ENCODE data around the gene IL9R.
"Not testable (repeated sequence)": the region's sequence is repeated elsewhere in the genome, so short reads cannot be mapped to it uniquely, and the experiment has no call there.

Gene IL9R

DNA sequence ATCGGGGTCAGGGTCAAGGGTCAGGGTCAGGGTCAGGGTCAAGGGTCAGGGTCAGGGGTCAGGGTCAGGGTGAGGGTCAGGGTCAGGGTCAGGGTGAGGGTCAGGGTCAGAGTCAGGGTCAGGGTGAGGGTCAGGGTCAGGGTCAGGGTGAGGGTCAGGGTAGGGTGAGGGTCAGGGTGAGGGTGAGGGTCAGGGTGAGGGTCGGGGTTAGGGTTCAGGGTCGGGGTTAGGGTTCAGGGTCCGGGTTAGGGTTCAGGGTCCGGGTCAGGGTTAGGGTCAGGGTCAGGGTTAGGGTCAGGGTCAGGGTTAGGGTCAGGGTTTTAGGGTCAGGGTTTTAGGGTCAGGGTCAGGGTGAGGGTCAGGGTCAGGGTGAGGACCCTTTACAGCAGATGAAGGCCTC is 22.4 kb downstream of the IL9R start:
- not testable (repeated sequence) for H3K9me3 ChIP-seq (ENCODE audit: control insufficient read depth, low read length); H2AFZ ChIP-seq; H3K4me2 ChIP-seq (ENCODE audit: low read length); H3K4me3 ChIP-seq (ENCODE audit: low read depth, low read length); H3K27ac ChIP-seq; H3K9ac ChIP-seq; H3K27me3 ChIP-seq (ENCODE audit: control insufficient read depth, insufficient read depth, low read length); H3K79me2 ChIP-seq; H3K36me3 ChIP-seq (ENCODE audit: control insufficient read depth, insufficient read depth, low read length); H3K4me1 ChIP-seq

DNA sequence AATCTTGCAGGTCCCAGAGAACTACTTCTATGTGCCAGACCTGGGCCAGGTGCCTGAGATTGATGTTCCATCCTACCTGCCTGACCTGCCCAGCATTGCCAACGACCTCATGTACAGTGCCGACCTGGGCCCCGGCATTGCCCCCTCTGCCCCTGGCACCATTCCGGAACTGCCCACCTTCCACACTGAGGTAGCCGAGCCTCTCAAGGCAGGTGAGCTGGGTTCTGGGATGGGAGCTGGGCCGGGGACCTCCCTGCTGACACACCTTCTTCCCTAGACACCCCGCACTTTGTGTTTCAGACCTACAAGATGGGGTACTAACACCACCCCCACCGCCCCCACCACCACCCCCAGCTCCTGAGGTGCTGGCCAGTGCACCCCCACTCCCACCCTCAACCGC is 25.5 kb downstream of the IL9R start:
- not testable (repeated sequence) for H3K9ac ChIP-seq; H3K4me2 ChIP-seq (ENCODE audit: low read length); H3K27me3 ChIP-seq (ENCODE audit: control insufficient read depth, insufficient read depth, low read length); H3K36me3 ChIP-seq (ENCODE audit: control insufficient read depth, insufficient read depth, low read length); H3K4me1 ChIP-seq; H3K9me3 ChIP-seq (ENCODE audit: control insufficient read depth, low read length); H3K79me2 ChIP-seq; H3K4me3 ChIP-seq (ENCODE audit: low read depth, low read length); H3K27ac ChIP-seq; H2AFZ ChIP-seq

DNA sequence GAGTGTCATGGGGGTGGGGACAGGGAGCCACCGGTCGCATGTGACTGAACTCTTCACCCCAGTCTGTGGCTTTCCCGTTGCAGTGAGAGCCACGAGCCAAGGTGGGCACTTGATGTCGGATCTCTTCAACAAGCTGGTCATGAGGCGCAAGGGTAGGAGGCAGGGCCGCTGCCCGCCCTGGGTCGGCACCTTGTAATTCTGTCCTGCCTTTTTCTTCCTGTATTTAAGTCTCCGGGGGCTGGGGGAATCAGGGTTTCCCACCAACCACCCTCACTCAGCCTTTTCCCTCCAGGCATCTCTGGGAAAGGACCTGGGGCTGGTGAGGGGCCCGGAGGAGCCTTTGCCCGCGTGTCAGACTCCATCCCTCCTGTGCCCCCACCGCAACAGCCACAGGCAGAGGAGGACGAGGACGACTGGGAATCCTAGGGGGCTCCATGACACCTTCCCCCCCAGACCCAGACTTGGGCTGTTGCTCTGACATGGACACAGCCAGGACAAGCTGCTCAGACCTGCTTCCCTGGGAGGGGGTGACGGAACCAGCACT is 27.5 kb downstream of the IL9R start:
- not testable (repeated sequence) for H3K4me1 ChIP-seq; H3K4me3 ChIP-seq (ENCODE audit: low read depth, low read length); H3K27ac ChIP-seq; H3K79me2 ChIP-seq; H3K36me3 ChIP-seq (ENCODE audit: control insufficient read depth, insufficient read depth, low read length); H3K4me2 ChIP-seq (ENCODE audit: low read length); H3K9ac ChIP-seq; H3K9me3 ChIP-seq (ENCODE audit: control insufficient read depth, low read length); H3K27me3 ChIP-seq (ENCODE audit: control insufficient read depth, insufficient read depth, low read length); H2AFZ ChIP-seq

DNA sequence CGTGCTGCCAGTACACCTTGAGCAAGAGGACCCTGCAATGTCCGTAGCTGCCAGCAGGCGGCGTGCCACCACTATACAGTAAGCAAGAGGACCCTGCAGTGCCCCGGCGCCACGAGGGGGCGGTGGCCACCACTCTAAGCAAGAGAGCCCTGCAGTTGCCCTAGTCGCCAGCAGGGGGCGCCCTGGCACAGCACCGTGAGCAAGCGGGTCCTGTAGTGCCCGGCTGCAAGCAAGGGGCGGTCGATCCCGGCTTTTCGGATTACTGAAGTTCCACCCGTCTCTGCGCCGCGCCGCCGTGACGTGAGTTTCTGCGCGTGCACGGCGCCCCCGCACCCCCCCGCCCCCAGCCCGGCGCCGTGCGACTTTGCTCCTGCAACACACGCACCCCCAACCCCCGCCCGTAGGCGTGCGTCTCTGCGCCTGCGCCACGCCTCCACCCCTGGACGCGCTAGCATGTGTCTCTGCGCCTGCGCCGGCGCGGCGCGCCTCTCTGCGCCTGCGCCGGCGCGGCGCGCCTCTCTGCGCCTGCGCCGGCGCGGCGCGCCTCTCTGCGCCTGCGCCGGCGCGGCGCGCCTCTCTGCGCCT is 31.2 kb downstream of the IL9R start:
- not testable (repeated sequence) for H3K27ac ChIP-seq; H2AFZ ChIP-seq; H3K27me3 ChIP-seq (ENCODE audit: control insufficient read depth, insufficient read depth, low read length); H3K9me3 ChIP-seq (ENCODE audit: control insufficient read depth, low read length); H3K36me3 ChIP-seq (ENCODE audit: control insufficient read depth, insufficient read depth, low read length); H3K4me3 ChIP-seq (ENCODE audit: low read depth, low read length); H3K79me2 ChIP-seq; H3K4me1 ChIP-seq; H3K4me2 ChIP-seq (ENCODE audit: low read length); H3K9ac ChIP-seq

DNA sequence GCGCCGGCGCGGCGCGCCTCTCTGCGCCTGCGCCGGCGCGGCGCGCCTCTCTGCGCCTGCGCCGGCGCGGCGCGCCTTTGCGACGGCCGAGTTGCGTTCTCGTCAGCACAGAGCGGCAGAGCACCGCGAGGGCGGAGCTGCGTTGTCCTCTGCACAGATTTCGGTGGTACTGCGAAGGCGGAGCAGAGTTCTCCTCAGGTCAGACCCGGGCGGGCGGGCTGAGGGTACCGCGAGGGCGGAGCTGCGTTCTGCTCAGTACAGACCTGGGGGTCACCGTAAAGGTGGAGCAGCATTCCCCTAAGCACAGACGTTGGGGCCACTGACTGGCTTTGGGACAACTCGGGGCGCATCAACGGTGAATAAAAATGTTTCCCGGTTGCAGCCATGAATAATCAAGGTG is 31.8 kb downstream of the IL9R start:
- H3K9me3 ChIP-seq (ENCODE audit: control insufficient read depth, low read length); H3K79me2 ChIP-seq; H3K27ac ChIP-seq; H2AFZ ChIP-seq; H3K27me3 ChIP-seq (ENCODE audit: control insufficient read depth, insufficient read depth, low read length); H3K4me2 ChIP-seq (ENCODE audit: low read length); H3K9ac ChIP-seq; H3K4me1 ChIP-seq; H3K4me3 ChIP-seq (ENCODE audit: low read depth, low read length); H3K36me3 ChIP-seq (ENCODE audit: control insufficient read depth, insufficient read depth, low read length): not testable (repeated sequence)

DNA sequence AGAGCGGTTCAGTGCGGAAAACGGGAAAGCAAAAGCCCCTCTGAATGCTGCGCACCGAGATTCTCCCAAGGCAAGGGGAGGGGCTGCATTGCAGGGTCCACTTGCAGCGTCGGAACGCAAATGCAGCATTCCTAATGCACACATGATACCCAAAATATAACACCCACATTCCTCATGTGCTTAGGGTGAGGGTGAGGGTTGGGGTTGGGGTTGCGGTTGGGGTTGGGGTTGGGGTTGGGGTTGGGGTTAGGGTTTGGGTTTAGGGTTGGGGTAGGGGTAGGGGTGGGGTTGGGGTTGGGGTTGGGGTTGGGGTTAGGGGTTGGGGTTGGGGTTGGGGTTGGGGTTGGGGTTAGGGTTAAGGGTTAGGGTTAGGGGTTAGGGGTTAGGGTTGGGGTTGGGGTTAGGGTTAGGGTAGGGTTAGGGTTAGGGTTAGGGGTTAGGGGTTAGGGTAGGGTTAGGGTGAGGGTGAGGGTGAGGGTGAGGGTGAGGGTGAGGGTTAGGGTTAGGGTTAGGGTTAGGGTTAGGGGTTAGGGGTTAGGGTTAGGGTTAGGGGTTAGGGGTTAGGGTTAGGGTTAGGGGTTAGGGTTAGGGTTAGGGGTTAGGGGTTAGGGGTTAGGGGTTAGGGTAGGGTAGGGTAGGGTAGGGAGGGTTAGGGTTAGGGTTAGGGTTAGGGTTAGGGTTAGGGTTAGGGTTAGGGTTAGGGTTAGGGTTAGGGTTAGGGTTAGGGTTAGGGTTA is 32.4 kb downstream of the IL9R start:
- H3K4me3 ChIP-seq (ENCODE audit: low read depth, low read length); H3K79me2 ChIP-seq; H3K9me3 ChIP-seq (ENCODE audit: control insufficient read depth, low read length); H3K9ac ChIP-seq; H2AFZ ChIP-seq; H3K27me3 ChIP-seq (ENCODE audit: control insufficient read depth, insufficient read depth, low read length); H3K4me2 ChIP-seq (ENCODE audit: low read length); H3K27ac ChIP-seq; H3K36me3 ChIP-seq (ENCODE audit: control insufficient read depth, insufficient read depth, low read length); H3K4me1 ChIP-seq: not testable (repeated sequence)

DNA sequence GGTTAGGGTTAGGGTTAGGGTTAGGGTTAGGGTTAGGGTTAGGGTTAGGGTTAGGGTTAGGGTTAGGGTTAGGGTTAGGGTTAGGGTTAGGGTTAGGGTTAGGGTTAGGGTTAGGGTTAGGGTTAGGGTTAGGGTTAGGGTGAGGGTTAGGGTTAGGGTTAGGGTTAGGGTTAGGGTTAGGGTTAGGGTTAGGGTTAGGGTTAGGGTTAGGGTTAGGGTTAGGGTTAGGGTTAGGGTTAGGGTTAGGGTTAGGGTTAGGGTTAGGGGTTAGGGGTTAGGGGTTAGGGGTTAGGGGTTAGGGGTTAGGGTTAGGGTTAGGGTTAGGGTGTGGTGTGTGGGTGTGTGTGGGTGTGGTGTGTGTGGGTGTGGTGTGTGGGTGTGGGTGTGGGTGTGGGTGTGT is 33.0 kb downstream of the IL9R start:
- H3K4me3 ChIP-seq (ENCODE audit: low read depth, low read length); H3K36me3 ChIP-seq (ENCODE audit: control insufficient read depth, insufficient read depth, low read length): not testable (repeated sequence)

More for the DNA sequence above, 33.0 kb downstream of the IL9R start:
- not testable (repeated sequence) for H3K4me2 ChIP-seq (ENCODE audit: low read length); H3K27me3 ChIP-seq (ENCODE audit: control insufficient read depth, insufficient read depth, low read length); H3K4me1 ChIP-seq; H3K79me2 ChIP-seq; H2AFZ ChIP-seq; H3K9ac ChIP-seq; H3K27ac ChIP-seq; H3K9me3 ChIP-seq (ENCODE audit: control insufficient read depth, low read length)
